ENCODE data around the gene PPTC7. TPM values are rescaled to one million over a fixed set of nuclear protein-coding genes. Genes with fewer than 3 reads are reported as not detected.
"Not testable (repeated sequence)": the region's sequence is repeated elsewhere in the genome, so short reads cannot be mapped to it uniquely, and the experiment has no call there.

The PPTC7 gene
- polyA plus RNA-seq, 1 donor from 2014 or later: 7.2 TPM

- no peaks in the 10 kb centered on the region for H3F3A ChIP-seq (ENCODE audit: insufficient read depth, low read length, poor library complexity, severe bottlenecking)
- no peaks in the 10 kb centered on the region for H3K36me3 ChIP-seq (ENCODE audit: insufficient read depth, low read length)
- TF ChIP-seq EP300 (conservative IDR thresholded peaks at IDR 0.05; ENCODE audit: poor library complexity, severe bottlenecking) (no peak), SMC3 (conservative IDR thresholded peaks at IDR 0.05; ENCODE audit: poor library complexity) (no peak), MXI1 (conservative IDR thresholded peaks at IDR 0.05; ENCODE audit: poor library complexity, severe bottlenecking) (no peak), EZH2 (IDR thresholded peaks at IDR 0.05; ENCODE audit: borderline replicate concordance, insufficient read depth, low read length, poor library complexity, severe bottlenecking) (no peak), RAD21 (conservative IDR thresholded peaks at IDR 0.05) (no peak), TAF1 (IDR thresholded peaks at IDR 0.05; ENCODE audit: low read depth) (no peak), POLR2AphosphoS5 (IDR thresholded peaks at IDR 0.05) (no peak), CTCF (IDR thresholded peaks at IDR 0.05; ENCODE audit: poor library complexity, severe bottlenecking) (no peak), REST (IDR thresholded peaks at IDR 0.05; ENCODE audit: borderline replicate concordance) (no peak)
- H4K20me1 ChIP-seq (ENCODE audit: insufficient read depth): no peaks in the 10 kb centered on the region
- peak overlapping the region; percentile 18 for H3K4me3 ChIP-seq (ENCODE audit: low read length)
- H3K9me3 ChIP-seq (ENCODE audit: low read length): no peaks in the 10 kb centered on the region
- no peaks in the 10 kb centered on the region for H3K9me2 ChIP-seq (ENCODE audit: insufficient read depth, low read length)
- H3K9ac ChIP-seq (ENCODE audit: low read length): no peak overlapping the region
- no peaks in the 10 kb centered on the region for H3K27me3 ChIP-seq (ENCODE audit: insufficient read depth, low read depth, low read length)
- peaks cover 11% of the 10 kb centered on the region for H3K79me2 ChIP-seq (replicated peaks; ENCODE audit: insufficient read depth, low read length)
- no peak overlapping the region for H2AFZ ChIP-seq (ENCODE audit: low read depth, low read length)
- H3K27ac ChIP-seq (ENCODE audit: low read length): no peak overlapping the region
- no peak overlapping the region for H3K4me2 ChIP-seq (ENCODE audit: low read length)
Observed at GRCh38 chr12:110560048-110560447, 23.1 kb downstream of the PPTC7 start.

GRCh38 chr12:110558945-110559344, 24.2 kb downstream of the PPTC7 start:
- peaks cover 11% of the 10 kb centered on the region for H3K79me2 ChIP-seq (replicated peaks; ENCODE audit: insufficient read depth, low read length)
- not testable (repeated sequence) for H3K27ac ChIP-seq (ENCODE audit: low read length); H3K9ac ChIP-seq (ENCODE audit: low read length); H3K9me2 ChIP-seq (ENCODE audit: insufficient read depth, low read length); H3K9me3 ChIP-seq (ENCODE audit: low read length); H3K36me3 ChIP-seq (ENCODE audit: insufficient read depth, low read length); H2AFZ ChIP-seq (ENCODE audit: low read depth, low read length); H3K4me3 ChIP-seq (ENCODE audit: low read length); H3F3A ChIP-seq (ENCODE audit: insufficient read depth, low read length, poor library complexity, severe bottlenecking); H4K20me1 ChIP-seq (ENCODE audit: insufficient read depth); H3K4me2 ChIP-seq (ENCODE audit: low read length); H3K27me3 ChIP-seq (ENCODE audit: insufficient read depth, low read depth, low read length)

GRCh38 chr12:110557300-110557699, 25.8 kb downstream of the PPTC7 start:
- Histone ChIP-seq H3K36me3 (ENCODE audit: insufficient read depth, low read length) (no peaks in the 10 kb centered on the region), H4K20me1 (ENCODE audit: insufficient read depth) (no peaks in the 10 kb centered on the region), H3K9me2 (ENCODE audit: insufficient read depth, low read length) (no peaks in the 10 kb centered on the region), H3K9ac (ENCODE audit: low read length) (no peak overlapping the region), H3K27me3 (ENCODE audit: insufficient read depth, low read depth, low read length) (no peaks in the 10 kb centered on the region), H3F3A (ENCODE audit: insufficient read depth, low read length, poor library complexity, severe bottlenecking) (no peaks in the 10 kb centered on the region), H3K4me3 (ENCODE audit: low read length) (no peak overlapping the region), H2AFZ (ENCODE audit: low read depth, low read length) (no peak overlapping the region), H3K79me2 (replicated peaks; ENCODE audit: insufficient read depth, low read length) (peaks cover 11% of the 10 kb centered on the region), H3K4me2 (ENCODE audit: low read length) (no peak overlapping the region), H3K27ac (ENCODE audit: low read length) (no peak overlapping the region), H3K9me3 (ENCODE audit: low read length) (no peaks in the 10 kb centered on the region)
- TF ChIP-seq EZH2 (IDR thresholded peaks at IDR 0.05; ENCODE audit: borderline replicate concordance, insufficient read depth, low read length, poor library complexity, severe bottlenecking) (no peak), TAF1 (IDR thresholded peaks at IDR 0.05; ENCODE audit: low read depth) (no peak), CTCF (IDR thresholded peaks at IDR 0.05; ENCODE audit: poor library complexity, severe bottlenecking) (no peak), EP300 (conservative IDR thresholded peaks at IDR 0.05; ENCODE audit: poor library complexity, severe bottlenecking) (no peak), MXI1 (conservative IDR thresholded peaks at IDR 0.05; ENCODE audit: poor library complexity, severe bottlenecking) (no peak), POLR2AphosphoS5 (IDR thresholded peaks at IDR 0.05) (no peak), SMC3 (conservative IDR thresholded peaks at IDR 0.05; ENCODE audit: poor library complexity) (no peak), RAD21 (conservative IDR thresholded peaks at IDR 0.05) (no peak), REST (IDR thresholded peaks at IDR 0.05; ENCODE audit: borderline replicate concordance) (no peak)
